Embryonic facial prominence (tissue), 1 donor: ENCODE results near the gene POU2F1.
A peak's percentile ranks its signal among the peaks of the same experiment; 100 is the strongest.

Experiments
- DNase-seq: peaks from one replicate; pipeline ENCODE4 v3.0.0-alpha.2; 2016; ENCODE audit errors: extremely low spot score

POU2F1 gene

DNA sequence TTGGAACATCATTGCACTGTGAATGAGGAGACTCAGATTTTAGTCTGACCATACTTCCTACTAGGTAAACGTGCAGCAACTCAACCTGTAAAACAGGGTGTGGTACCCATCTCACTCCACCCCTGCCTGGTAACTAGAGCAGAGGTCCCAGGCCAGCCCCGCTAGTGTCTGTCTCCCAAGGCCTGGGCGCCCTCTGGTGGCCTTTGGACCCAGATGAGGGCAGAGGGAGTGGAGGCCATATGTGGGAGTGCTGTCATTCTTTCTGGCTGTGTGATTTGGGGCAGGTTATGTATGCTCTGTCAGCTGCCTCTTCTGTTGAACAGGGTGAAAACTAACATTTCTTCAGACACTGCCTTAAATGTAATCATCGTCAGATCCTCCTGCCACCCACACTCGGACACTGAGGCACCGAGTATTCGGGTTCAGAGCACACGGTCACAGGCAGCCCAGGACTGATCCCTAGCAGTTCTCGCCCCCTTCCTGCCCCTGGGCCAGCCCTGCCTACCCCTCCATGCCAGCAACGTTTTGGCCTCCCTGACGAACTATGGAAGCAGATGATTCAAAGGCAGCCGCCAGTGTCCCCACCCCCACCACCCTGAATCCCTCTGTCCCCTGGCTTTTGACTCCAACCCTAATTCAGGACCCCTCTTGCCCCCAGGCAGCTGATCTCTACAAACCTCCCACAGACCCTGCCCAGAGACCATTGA lies 221.6 kb downstream of the POU2F1 start:
- no peak for DNase-seq

DNA sequence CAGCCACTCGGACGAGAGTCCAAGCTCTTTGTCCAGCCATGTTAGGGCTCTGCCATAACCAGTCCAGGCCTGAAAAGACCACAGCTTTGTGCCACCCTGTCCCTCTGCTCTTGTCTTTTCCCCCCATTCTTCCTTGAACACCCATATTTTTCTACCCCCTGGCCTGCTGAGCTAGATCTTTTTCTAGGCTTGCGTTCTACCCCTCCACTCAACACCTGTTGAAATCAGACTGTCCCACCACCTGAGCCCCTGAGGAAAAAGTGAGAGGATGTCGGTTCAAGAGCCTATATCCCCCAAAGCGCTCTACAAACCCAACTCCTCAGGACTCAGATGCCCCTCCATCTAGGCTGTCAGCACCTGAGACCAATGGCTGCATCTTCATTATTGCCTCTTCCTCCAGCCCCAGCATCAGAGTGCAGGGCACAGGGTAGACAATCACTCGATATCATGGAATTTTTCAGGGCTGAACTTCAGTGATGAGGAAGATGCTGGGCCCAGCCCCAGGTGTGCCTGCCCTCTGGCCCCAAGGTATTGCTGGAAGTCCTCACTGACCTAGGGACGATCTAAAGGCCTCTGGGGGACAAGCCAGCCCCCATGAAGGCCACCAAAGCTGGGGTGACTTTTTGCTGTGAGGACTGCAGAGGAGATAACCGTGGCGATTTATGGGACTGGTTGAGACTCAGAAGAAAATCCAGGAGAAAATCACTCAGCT lies 222.3 kb downstream of the POU2F1 start:
- DNase-seq = no peak

DNA sequence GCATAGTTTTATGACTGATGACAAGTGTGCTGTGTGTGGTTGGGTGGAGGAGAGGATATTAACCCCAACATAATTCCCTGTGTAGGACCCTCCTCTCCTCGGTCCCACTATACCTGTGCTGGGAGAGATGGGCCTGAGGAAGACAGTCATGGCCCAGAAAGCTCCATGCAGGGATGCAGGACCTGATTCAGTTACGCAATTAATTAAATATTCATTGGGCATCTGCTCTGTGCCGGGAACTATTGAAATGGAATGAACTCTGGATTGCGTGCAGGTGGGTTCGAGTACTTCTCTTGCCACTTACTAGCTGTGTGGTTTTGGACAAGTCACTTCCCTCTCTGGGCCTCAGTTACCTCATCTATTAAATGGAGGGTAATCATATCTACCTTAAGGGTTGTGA lies 223.1 kb downstream of the POU2F1 start:
- no peak for DNase-seq

DNA sequence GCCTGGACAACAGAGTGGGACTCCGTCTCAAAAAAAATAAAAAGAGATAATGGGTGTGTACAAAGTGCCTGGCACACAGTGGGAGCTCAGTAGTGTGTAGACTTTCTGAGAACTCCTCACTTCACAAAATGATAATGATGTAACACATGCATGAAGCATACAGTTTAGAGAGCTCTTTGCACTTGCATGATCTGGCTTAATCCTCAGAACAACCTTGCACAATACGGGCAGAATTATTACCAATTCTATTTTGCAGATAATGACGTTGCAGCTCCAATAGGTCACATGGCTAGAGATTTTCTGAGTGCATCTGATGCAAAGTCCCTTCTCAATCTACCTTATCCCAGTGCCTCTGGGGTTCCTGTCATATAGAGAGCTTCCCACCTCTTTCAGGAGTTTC lies 226.3 kb downstream of the POU2F1 start:
- DNase-seq = no peak

DNA sequence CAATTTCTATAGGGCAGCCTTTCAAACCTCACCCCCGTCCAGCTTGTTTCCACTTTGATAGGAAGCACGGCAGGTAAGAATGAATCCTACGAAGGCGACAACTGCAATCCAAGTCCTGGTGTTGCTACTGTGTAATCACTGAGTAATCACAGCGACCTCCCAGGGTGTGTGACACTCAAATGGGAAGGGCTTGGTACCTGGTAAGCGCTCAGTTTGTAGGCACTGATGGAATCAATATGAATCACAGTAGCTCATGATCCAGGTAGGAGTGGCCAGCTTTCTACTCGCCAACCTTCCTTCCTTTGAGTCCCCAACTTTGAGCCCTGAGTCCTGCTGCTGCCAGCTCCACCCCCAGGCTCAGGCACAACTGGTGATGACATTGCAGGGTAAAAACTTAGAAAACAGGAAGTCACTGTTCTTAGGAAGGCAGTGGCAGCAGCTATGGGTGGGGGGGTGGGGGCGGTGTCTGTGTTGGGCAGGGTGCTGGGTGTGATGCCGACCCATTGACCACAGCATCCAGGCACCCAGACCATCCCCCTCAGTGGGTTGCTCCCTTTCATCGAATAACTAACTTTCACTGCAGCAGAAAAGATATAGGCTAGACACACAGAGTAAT lies 226.9 kb downstream of the POU2F1 start:
- DNase-seq = no peak

DNA sequence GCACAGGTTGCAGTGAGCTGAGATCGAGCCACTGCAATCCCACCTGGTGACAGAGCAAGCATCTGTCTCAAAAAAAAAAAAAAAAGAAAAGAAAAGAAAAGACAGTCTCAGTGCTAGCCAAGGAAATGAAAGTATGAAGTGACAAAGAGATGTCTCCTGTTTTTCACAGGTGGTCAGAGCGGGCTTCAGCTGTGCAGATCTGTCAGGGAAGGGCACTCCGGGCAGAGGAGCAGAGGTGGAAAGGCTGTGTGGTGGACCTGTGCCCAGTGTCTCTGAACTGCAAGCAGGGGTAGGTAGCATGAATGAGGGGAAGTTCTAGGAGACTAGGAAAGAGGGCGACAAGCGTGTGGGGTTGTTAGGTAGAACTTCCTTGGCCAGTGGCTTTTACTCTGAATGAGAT lies 230.2 kb downstream of the POU2F1 start:
- DNase-seq = no peak

DNA sequence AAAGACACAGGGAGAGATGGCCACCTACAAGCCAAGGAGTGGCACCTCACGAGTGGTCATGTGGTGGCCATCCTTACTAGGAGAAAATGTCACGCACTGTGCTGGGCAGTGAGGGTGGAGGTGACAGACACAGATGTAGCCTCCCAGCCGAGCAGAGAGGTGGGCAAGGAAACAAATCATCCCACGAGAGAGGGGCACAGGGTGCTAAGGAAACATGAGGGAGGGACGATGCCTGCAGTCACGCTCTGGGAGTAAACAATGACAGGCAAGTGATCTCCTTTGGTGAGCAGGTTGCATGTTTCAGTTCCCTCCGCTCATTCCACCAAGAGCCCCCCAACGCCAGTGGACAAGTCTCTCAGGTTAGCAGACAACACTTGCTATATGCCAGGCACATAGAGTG lies 231.8 kb downstream of the POU2F1 start:
- DNase-seq = no peak

DNA sequence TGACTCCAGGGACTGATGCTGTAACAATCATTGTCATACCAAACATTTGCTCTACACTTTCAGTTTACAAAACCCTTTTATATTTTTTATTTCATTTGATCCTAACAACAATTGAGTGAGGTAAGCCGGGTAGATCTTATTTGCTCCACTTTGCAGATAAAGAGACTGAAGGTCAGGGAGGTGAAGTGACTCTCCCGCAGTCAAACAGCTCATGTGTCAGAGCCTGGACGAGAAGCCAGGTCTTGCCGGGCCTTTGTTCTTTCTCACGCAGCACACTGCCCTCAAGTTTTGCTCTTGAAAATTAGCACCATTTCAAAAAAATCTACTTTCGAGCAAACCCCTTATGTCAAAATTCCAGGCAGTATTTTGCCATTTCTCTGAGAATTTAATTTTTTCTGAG lies 232.4 kb downstream of the POU2F1 start:
- no peak for DNase-seq

DNA sequence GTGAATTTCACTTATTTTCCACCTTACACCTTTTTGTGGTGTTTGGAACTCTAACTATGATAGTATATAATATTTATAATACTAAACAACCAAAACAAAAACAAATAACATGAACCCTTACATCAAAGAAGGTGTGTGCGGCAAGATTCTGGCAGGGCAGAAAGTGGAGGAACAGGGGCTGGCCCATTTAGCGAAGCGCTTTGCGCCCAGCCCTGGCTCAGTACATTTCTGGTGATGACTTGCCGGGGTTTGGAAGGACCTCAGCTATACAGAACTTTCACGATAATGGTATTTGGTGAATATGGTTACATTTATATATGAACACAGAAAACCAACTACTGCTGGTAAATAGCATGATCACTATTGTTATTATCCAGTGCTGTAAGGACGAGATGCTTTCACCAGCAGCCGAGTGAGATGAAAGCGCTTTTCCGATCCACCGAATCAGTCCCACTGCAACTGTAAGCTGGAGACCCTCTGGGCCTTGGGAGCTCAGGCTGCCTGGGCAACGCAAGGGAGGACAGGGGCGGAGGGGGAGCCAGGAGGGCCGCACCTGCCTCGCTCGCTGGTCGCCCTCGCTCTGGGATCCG lies 233.7 kb downstream of the POU2F1 start:
- no peak for DNase-seq

DNA sequence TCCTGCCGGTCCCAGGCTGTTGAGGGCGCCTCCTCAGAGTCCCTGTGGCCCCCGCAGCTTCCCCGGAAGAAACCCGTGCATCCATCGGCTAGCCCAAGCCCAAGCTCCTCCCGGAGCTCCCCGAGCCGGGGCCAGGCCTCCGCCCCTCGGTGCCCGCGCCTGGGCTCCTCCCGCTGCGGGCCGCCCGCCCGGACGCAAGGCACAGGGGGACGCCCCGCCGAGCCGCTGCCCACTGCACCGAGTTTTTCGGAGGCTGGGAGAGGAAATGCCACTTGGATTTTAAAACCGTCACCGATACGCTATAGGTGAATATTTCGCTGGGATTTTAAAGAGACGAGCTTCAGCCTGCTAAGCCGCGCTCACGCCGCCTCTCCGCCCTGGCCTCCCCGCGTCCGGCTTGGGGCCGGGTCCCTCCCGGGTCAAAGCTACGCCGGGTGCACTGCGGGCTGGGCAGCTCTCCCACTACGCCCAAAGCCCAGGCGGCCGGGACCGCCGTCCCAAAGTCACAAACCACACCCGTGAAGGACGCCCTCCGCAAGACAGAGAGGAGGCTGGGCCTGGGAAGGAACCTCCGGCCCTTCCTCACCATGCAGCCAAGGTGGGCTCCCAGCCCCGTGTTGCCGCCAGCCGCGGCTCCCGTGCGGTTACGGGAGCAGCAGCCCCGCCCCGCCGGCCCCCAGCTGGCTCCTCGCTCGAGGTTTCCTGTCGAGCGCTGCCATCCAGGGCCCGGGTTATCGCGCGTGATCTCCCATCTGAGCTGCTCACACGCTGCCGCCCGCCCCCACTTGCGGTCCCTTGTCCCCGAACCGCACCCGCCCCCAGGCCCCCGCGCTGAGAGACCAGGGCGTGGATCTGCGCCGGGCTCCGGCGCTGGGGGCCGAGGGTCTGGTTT lies 234.5 kb downstream of the POU2F1 start:
- DNase-seq = no peak

DNA sequence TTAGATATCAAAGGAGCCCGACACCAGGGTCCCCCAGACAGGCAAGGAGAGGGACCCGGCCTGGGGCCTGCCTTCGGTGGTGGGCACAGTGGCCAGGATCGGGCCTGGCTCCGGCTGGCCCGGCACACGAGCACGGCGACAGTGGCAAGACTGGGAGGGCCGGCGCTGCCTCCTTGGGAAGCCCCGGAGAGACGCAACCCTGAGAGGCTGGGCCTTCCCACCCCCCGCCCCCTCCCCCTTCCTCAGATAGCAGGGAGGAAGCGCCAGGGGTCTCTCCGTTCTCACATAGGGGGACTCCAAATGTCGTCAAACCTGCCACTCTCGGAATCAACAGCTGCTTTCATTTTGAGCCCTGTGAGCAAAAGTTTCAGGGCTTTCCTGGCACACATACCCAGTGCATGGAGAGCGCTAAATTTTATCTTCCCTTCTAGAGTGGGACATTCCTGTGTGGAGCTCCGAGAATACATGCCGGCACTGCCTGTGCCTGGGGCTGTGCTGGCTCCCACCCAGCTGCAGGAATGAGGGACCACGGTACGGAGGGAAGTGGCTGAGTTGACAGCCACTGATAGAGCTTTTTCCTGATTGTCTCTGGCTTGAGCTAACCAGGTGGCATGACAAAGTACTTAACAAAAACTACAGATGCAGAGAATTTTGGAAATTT lies 235.2 kb downstream of the POU2F1 start:
- DNase-seq = peak; percentile 60

DNA sequence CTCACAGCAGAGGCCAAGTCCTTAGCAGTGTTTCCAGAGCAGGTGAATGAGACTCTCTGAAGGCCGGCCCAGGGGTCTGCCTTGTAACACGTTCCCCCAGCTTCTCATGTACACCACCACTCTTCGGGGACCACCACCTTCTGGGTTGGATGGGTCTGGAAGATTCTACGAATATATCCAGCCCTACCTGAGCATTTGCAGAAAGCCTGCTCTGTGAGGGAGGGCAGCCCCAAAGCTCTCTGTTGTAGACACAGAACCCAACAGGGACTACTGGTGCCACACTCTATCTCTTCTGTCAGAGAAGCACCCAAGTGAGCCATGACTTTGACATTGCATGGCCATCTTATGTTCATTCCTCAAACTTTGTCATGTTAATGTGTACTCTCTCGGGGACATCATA lies 235.8 kb downstream of the POU2F1 start:
- no peak for DNase-seq

DNA sequence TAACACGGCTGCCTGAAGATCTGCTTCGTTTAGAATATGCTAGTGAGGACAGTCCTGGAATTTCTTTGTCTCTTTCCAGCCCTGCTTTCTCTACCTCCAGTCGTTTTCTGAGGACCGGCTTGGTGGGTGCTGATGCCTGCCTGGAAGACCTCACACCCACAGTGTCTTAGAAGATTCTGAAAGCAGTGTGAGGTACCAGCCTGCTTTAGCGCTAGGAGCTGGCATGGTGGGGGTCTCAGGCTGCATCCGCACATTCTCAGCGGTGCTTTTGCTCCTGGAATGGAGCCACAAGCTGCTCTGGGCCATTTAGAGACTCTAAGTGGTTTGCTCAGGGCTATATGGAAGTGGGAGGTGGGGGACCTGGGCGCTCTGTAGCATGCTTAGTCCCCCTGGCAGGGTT lies 236.2 kb downstream of the POU2F1 start:
- no peak for DNase-seq

DNA sequence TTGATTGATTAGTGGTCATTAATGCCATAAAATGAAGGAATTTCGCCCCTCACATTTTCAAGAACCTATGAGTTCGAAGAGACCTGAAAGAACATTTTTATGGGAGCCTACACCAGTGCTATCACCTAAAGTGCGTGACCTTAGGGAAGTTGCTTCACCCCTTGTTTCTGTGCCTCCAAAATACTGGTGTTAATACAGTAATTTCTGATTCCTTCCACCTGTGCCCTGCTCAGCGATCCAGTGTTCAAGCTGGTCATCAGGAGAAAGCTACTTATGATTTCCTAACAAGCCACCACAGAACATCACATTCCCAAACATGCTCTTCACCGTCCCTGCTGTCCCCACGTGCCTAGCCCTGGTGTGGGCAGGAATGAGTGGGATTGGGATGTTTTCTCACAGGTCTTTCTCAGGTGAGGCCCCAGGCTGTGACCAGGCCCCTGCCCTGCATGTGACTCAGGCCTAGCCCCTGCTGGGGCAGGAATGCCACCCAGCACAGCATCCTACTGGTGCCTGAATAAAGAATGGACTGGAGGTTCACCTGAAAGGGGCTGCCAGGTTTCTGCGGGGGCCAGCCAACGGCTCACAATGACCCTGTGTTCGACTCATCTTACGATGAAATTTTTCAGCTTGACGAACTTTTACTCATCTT lies 237.4 kb downstream of the POU2F1 start:
- DNase-seq = no peak

DNA sequence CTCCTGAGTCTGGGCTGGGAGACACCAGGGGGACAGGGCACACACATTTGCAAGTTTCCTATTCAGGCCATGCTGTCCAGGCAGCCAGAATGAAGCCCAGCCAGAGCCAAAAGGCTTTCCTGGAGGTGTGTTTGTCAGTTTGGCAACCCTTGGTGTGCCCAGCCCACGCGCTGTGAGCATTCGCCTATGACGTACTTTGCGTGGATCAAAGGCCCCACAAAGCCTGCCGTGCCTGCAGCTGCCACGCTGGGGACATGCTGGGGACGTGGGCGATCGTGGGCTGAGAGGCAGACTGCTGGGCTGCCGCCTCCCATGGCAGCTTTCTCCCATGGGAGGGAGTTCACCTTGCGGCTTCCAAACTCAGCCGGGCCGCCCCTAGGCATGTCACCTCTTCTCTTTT lies 240.2 kb downstream of the POU2F1 start:
- no peak for DNase-seq

DNA sequence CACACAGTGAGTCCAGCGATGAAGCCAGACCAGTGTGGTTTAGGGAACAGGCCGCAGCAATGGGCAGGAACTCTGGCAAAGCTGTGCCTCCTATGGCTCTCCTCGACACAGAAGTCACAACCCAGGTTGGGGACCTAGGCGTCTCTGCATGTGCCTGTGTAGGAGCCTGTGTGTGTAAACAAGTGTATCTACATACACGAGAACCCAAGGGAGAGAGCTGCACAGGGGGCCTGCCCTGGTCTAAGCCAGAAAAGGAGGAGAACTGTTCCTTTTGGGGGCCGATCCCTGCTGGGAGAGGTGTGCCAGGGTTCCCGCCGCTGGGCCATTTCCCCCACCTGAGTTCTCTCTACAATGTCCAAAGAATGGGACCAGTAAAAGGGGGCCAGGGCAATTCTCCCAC lies 241.7 kb downstream of the POU2F1 start:
- no peak for DNase-seq

DNA sequence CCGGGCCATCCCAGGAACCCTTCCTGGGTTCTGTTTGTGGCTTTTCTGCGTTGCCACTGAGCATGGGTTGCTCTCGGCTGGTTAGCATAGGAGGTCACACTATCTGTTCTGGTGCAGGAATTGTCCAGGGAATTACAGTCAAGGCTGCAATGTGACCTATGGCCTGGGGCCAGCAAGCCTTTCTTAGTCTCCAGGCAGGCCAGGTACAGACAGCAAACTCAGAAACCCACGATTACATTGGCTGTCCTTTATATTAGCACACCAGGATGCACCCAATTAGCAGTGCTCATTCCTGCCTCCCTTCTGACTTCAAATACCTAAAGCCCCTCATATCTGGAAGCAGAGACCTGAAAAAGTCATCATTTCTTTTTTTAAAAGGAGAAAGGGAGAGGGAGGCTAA lies 242.4 kb downstream of the POU2F1 start:
- DNase-seq = no peak

DNA sequence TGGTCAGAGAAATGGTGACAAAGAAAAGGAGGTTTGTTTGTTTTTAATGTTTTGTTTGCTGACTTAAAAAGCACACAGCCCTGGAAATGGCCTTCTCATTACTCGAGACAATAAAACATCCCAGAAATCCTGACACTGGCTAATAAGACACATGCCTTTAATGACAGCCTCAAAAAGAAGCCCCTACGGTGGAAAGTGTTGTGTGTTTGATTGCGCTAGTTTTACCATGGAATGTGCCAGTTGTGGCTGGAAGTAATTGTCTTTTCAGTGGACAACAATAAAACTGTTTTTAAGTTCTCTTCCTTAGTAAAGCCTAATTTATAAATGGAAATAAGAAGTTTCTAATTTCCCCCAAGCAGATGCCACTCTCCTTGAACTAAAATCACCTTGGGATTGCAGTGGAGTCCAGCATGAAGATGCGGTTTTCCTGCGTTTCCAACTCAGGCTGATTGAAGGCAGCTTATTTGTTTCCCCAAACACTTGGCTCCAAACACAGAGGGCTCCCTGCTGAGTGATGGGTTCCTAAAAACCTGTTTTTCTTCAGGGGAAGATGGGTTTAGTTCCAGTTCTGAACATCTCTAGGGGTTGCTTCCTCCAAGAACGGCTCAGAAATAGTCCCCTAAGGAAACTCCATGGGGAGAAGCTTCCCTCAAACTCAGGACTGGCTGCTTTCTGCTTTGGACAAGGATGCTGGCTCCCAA lies 243.3 kb downstream of the POU2F1 start:
- DNase-seq = no peak

DNA sequence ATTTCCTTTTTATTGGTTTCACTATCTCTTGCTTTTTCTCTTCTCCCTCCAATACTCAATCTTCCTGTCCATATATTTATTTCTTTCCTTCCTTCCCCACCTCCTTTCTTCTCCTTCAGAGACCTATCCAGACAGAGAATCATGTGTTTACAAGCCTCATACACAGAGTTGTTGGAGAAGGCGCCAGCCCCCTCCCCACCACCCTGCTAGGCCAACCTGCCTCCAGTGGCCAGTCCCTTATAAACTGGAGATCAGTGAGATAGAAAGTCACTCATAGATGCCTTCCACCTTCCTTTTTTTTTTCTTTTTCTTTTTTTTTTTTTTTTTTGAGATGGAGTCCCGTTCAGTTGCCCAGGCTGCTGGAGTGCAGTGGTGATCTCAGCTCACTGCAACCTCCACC lies 244.3 kb downstream of the POU2F1 start:
- DNase-seq = no peak

DNA sequence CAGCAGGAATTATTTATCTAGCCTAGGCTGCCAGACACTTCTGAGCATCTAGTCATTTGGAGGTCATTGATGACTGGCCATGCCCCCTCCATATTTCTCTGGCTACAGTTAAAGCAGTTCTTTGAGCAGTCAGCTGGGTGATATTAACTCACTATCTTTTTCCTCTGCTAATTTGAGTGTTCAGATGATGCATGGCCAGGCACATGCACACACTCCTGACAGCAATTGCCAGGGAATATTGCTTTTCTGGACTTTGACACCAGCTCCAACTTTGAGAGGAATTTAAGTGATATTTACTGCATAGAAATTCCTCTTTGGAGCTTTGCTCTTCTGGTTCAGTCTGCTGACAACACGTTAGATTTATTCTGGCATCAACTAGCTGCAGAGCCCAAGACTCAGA lies 245.1 kb downstream of the POU2F1 start:
- no peak for DNase-seq
